ENCODE data around the gene DTD1.

DTD1 gene

GRCh38 chr20:18811904-18812303, 224.1 kb downstream of the DTD1 start:
- Histone ChIP-seq H3K36me3 (ENCODE audit: insufficient read depth, low read length) (no peaks in the 10 kb centered on the region), H3K27me3 (ENCODE audit: insufficient read depth, low read length) (no peaks in the 10 kb centered on the region), H3F3A (ENCODE audit: insufficient read depth, low read length) (no peaks in the 10 kb centered on the region), H3K79me2 (ENCODE audit: insufficient read depth, low read length) (no peaks in the 10 kb centered on the region), H3K4me1 (ENCODE audit: insufficient read depth, low read length, severe bottlenecking) (no peaks in the 10 kb centered on the region), H3K9me3 (ENCODE audit: low read length) (no peaks in the 10 kb centered on the region), H3K4me2 (ENCODE audit: low read length) (no peak overlapping the region), H3K4me3 (ENCODE audit: low read depth, low read length, poor library complexity, severe bottlenecking) (no peak overlapping the region), H2AFZ (ENCODE audit: low read length) (no peak overlapping the region), H3K9ac (ENCODE audit: low read length) (no peak overlapping the region), H4K20me1 (ENCODE audit: insufficient read depth, low read length) (no peaks in the 10 kb centered on the region), H3K27ac (ENCODE audit: low read depth, low read length, poor library complexity, severe bottlenecking) (no peak overlapping the region), H3K9me2 (ENCODE audit: low read depth, low read length) (no peaks in the 10 kb centered on the region)
- TF ChIP-seq, protein P1, sequence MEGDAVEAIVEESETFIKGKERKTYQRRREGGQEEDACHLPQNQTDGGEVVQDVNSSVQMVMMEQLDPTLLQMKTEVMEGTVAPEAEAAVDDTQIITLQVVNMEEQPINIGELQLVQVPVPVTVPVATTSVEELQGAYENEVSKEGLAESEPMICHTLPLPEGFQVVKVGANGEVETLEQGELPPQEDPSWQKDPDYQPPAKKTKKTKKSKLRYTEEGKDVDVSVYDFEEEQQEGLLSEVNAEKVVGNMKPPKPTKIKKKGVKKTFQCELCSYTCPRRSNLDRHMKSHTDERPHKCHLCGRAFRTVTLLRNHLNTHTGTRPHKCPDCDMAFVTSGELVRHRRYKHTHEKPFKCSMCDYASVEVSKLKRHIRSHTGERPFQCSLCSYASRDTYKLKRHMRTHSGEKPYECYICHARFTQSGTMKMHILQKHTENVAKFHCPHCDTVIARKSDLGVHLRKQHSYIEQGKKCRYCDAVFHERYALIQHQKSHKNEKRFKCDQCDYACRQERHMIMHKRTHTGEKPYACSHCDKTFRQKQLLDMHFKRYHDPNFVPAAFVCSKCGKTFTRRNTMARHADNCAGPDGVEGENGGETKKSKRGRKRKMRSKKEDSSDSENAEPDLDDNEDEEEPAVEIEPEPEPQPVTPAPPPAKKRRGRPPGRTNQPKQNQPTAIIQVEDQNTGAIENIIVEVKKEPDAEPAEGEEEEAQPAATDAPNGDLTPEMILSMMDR (IDR thresholded peaks at IDR 0.05; ENCODE audit: low read length): no peak
- no peak for TF ChIP-seq EZH2 (IDR thresholded peaks at IDR 0.05; ENCODE audit: borderline replicate concordance, low read length)

GRCh38 chr20:18813483-18813882, 225.6 kb downstream of the DTD1 start, which contains the start of gene SCP2D1:
Gene SCP2D1 (plus strand): TSS chr20:18813783. CDS start chr20:18813816, 33 bp downstream.
- H2AFZ ChIP-seq (ENCODE audit: low read length): no peak within 1 kb of the TSS
- H3K4me3 ChIP-seq (ENCODE audit: low read depth, low read length, poor library complexity, severe bottlenecking): no peak within 1 kb of the TSS
- no peaks in the 10 kb centered on the region for H3K9me2 ChIP-seq (ENCODE audit: low read depth, low read length)
- H3K79me2 ChIP-seq (ENCODE audit: insufficient read depth, low read length): no peaks in the 10 kb centered on the region
- H3K9me3 ChIP-seq (ENCODE audit: low read length): no peaks in the 10 kb centered on the region
- no peak within 1 kb of the TSS for H3K27ac ChIP-seq (ENCODE audit: low read depth, low read length, poor library complexity, severe bottlenecking)
- no peak for TF ChIP-seq EZH2 (IDR thresholded peaks at IDR 0.05; ENCODE audit: borderline replicate concordance, low read length)
- TF ChIP-seq, protein P1 (IDR thresholded peaks at IDR 0.05; ENCODE audit: low read length): no peak
- no peak within 1 kb of the TSS for H3K9ac ChIP-seq (ENCODE audit: low read length)
- no peaks in the 10 kb centered on the region for H4K20me1 ChIP-seq (ENCODE audit: insufficient read depth, low read length)
- H3K27me3 ChIP-seq (ENCODE audit: insufficient read depth, low read length): no peaks in the 10 kb centered on the region
- no peak within 1 kb of the TSS for H3K4me2 ChIP-seq (ENCODE audit: low read length)
- H3K4me1 ChIP-seq (ENCODE audit: insufficient read depth, low read length, severe bottlenecking): no peaks in the 10 kb centered on the region
- H3K36me3 ChIP-seq (ENCODE audit: insufficient read depth, low read length): no peaks in the 10 kb centered on the region
- no peaks in the 10 kb centered on the region for H3F3A ChIP-seq (ENCODE audit: insufficient read depth, low read length)

DNA sequence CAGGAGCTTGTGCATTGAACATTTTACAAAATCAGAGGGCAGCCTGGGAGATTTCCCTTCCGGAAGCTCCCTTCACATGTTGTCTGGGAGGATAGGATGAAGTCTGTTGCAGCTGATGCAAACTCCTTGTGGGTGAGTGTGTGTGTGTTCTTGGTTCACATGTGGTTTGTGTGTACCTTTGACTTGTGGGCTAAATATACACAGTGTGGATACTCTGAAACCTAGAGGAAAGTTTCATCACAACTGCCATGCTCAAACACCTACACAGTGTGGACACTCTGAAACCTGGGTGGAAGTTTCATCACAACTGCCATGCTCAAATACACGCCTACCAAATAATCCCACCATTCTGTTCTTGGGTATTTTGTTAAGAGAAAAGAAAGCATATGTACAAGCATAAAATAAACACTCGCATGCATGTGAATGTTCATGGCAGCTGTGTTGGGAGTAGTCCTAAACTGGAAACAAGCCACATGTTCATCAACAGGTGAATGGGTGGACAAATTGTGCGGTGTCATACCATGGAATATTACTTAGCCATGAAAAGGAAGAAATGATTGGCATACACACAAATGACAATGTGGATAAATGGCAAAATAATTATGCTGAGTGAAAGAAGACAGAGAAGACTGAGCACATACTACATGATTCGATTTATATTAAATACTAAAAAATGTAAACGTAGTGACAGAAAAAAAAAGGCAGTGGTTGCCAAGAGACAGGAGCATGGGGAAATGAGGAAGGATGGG, 227.5 kb downstream of the DTD1 start:
- no peaks in the 10 kb centered on the region for H3K9me2 ChIP-seq (ENCODE audit: low read depth, low read length)
- no peak overlapping the region for H3K4me3 ChIP-seq (ENCODE audit: low read depth, low read length, poor library complexity, severe bottlenecking)
- H3K79me2 ChIP-seq (ENCODE audit: insufficient read depth, low read length): no peaks in the 10 kb centered on the region
- no peak overlapping the region for H3K27ac ChIP-seq (ENCODE audit: low read depth, low read length, poor library complexity, severe bottlenecking)
- H3K4me1 ChIP-seq (ENCODE audit: insufficient read depth, low read length, severe bottlenecking): no peaks in the 10 kb centered on the region
- H3K36me3 ChIP-seq (ENCODE audit: insufficient read depth, low read length): no peaks in the 10 kb centered on the region
- no peaks in the 10 kb centered on the region for H4K20me1 ChIP-seq (ENCODE audit: insufficient read depth, low read length)
- H3K9me3 ChIP-seq (ENCODE audit: low read length): no peaks in the 10 kb centered on the region
- H3K27me3 ChIP-seq (ENCODE audit: insufficient read depth, low read length): no peaks in the 10 kb centered on the region
- H3F3A ChIP-seq (ENCODE audit: insufficient read depth, low read length): no peaks in the 10 kb centered on the region
- H3K9ac ChIP-seq (ENCODE audit: low read length): no peak overlapping the region
- no peak overlapping the region for H2AFZ ChIP-seq (ENCODE audit: low read length)
- H3K4me2 ChIP-seq (ENCODE audit: low read length): no peak overlapping the region
- TF ChIP-seq EZH2 (IDR thresholded peaks at IDR 0.05; ENCODE audit: borderline replicate concordance, low read length): no peak
- TF ChIP-seq, protein P1 (IDR thresholded peaks at IDR 0.05; ENCODE audit: low read length): no peak
